IMR-90 (cell line): ENCODE results near the gene SDHD. TPM values are rescaled to one million over a fixed set of nuclear protein-coding genes. Genes with fewer than 3 reads are reported as not detected.

ENCODE experiments used
- ATAC-seq: fragments of 200-7000 bp; cut with Tn5 transposase; 2 replicates; pipeline ENCODE4 v1.9.1; 2020; ENCODE audit warnings: low read depth, mild to moderate bottlenecking, moderate library complexity
- BruUV-seq: library from RNA; stranded (reverse); fragments of 400-500 nt; replicated peaks from 2 replicates; lab custom pipeline; 2021; lab: Mats Ljungman, UMichigan
- CTCF ChIA-PET: fragments of 300-600 bp; formaldehyde crosslinking; extraction: SDS; loops from one replicate; lab custom pipeline; 2021; ENCODE audit warnings: antibody characterized with exemption; lab: Yijun Ruan, JAX
- POLR2A ChIA-PET: fragments of 300-600 bp; sonication (Branson Sonifier 250); formaldehyde crosslinking; loops from one replicate; lab custom pipeline; 2022; ENCODE audit warnings: antibody characterized with exemption; ENCODE audit not compliant: unreplicated experiment; lab: Charles Lee
- DNase-seq: peaks from one replicate; pipeline ENCODE4 v3.0.0; 2013
- H2AFZ ChIP-seq: replicated peaks from 2 replicates; pipeline ENCODE3; 2013; ENCODE audit warnings: low read length, mild to moderate bottlenecking; ENCODE audit not compliant: poor library complexity
- H2AK5ac ChIP-seq: 2 replicates; pipeline ENCODE4 v1.6.1; 2013; ENCODE audit warnings: low read depth, low read length, inconsistent platforms
- H2AK9ac ChIP-seq: replicated peaks from 2 replicates; pipeline ENCODE3; 2013; ENCODE audit warnings: mild to moderate bottlenecking, low read depth, low read length, moderate library complexity; ENCODE audit not compliant: poor library complexity
- H2BK120ac ChIP-seq: 2 replicates; pipeline ENCODE4 v1.6.1; 2013; ENCODE audit warnings: low read depth, low read length, inconsistent platforms
- H2BK15ac ChIP-seq: 3 replicates; pipeline ENCODE4 v1.6.1; 2013; ENCODE audit warnings: low read depth, low read length, inconsistent platforms
- H2BK20ac ChIP-seq: 2 replicates; pipeline ENCODE4 v1.6.1; 2013; ENCODE audit warnings: low read depth, mild to moderate bottlenecking, inconsistent platforms, low read length, moderate library complexity
- H2BK5ac ChIP-seq: 2 replicates; pipeline ENCODE4 v1.6.1; 2013; ENCODE audit warnings: mild to moderate bottlenecking, low read depth, low read length, inconsistent platforms; ENCODE audit not compliant: poor library complexity, severe bottlenecking
- H3K14ac ChIP-seq: replicated peaks from 2 replicates; pipeline ENCODE4 v1.6.1; 2013; ENCODE audit warnings: low read depth, low read length, inconsistent platforms
- H3K18ac ChIP-seq: 2 replicates; pipeline ENCODE4 v1.6.1; 2013; ENCODE audit warnings: low read depth, low read length, control low read depth
- H3K23ac ChIP-seq: 2 replicates; pipeline ENCODE4 v1.6.1; 2013; ENCODE audit warnings: low read depth, low read length, inconsistent platforms
- H3K27ac ChIP-seq: 2 replicates; pipeline ENCODE4 v1.5.1; 2013; ENCODE audit warnings: mild to moderate bottlenecking, control low read depth, low read length; ENCODE audit not compliant: insufficient read depth
- H3K27me3 ChIP-seq: 2 replicates; pipeline ENCODE4 v1.6.1; 2013; ENCODE audit warnings: low read length; ENCODE audit not compliant: control insufficient read depth, insufficient read depth
- H3K36me3 ChIP-seq: 2 replicates; pipeline ENCODE4 v1.6.1; 2013; ENCODE audit warnings: low read length, mixed read lengths; ENCODE audit not compliant: control insufficient read depth, insufficient read depth
- H3K4ac ChIP-seq: 2 replicates; pipeline ENCODE4 v1.6.1; 2013; ENCODE audit warnings: low read depth, low read length, inconsistent platforms
- H3K4me1 ChIP-seq: 2 replicates; pipeline ENCODE4 v1.6.1; 2013; ENCODE audit warnings: low read length, mixed read lengths; ENCODE audit not compliant: control insufficient read depth, insufficient read depth
- H3K4me2 ChIP-seq: 2 replicates; pipeline ENCODE4 v1.6.1; 2013; ENCODE audit warnings: low read depth, mild to moderate bottlenecking, control low read depth, low read length, moderate library complexity
- H3K4me3 ChIP-seq: 2 replicates; pipeline ENCODE4 v1.5.1; 2013; ENCODE audit warnings: low read depth, mild to moderate bottlenecking, control low read depth, low read length, moderate library complexity; ENCODE audit not compliant: insufficient read depth
- H3K56ac ChIP-seq: 2 replicates; pipeline ENCODE4 v1.6.1; 2013; ENCODE audit warnings: low read length, inconsistent platforms; ENCODE audit not compliant: insufficient read depth; ENCODE audit errors: extremely low read depth
- H3K79me1 ChIP-seq, 2 experiments: 2 replicates each; pipeline ENCODE4 v1.6.1; 2013; ENCODE audit warnings: low read length in 2 of 2, inconsistent platforms in 1 of 2, low read depth in 1 of 2
- H3K9ac ChIP-seq: 2 replicates; pipeline ENCODE4 v1.6.1; 2013; ENCODE audit warnings: low read depth, low read length, control low read depth
- H3K9me1 ChIP-seq: 2 replicates; pipeline ENCODE4 v1.6.1; 2013; ENCODE audit warnings: low read length, inconsistent platforms; ENCODE audit not compliant: insufficient read depth
- H3K9me3 ChIP-seq: 2 replicates; pipeline ENCODE4 v1.6.1; 2013; ENCODE audit warnings: low read length; ENCODE audit not compliant: control insufficient read depth, insufficient read depth
- H4K20me1 ChIP-seq: 2 replicates; pipeline ENCODE4 v1.6.1; 2013; ENCODE audit warnings: low read length, inconsistent platforms; ENCODE audit not compliant: insufficient read depth
- H4K5ac ChIP-seq: 2 replicates; pipeline ENCODE4 v1.6.1; 2013; ENCODE audit warnings: mild to moderate bottlenecking, low read depth, low read length, control low read depth
- H4K8ac ChIP-seq, 2 experiments: 2 replicates each; pipeline ENCODE4 v1.6.1; 2013; ENCODE audit warnings: low read depth in 2 of 2, low read length in 2 of 2, control low read depth in 1 of 2, inconsistent platforms in 1 of 2
- H4K91ac ChIP-seq: 2 replicates; pipeline ENCODE4 v1.6.1; 2013; ENCODE audit warnings: low read depth, low read length, inconsistent platforms; ENCODE audit not compliant: insufficient read depth
- CEBPB ChIP-seq: IDR thresholded peaks from 2 replicates; pipeline ENCODE4 v1.6.1; 2012; ENCODE audit warnings: low read depth, low read length, improper control_type of control experiment
- POLR2A ChIP-seq: IDR thresholded peaks from 2 replicates; pipeline ENCODE4 v1.6.1; 2012; ENCODE audit warnings: mild to moderate bottlenecking, low read depth, low read length
- whole genome bisulfite sequencing, 2 experiments: methylation state at CpG; one replicate each; pipeline versions ENCODE4 v1.1.5 to v1.1.7; 2013; ENCODE audit warnings: missing lambda C conversion rate in 2 of 2; ENCODE audit not compliant: insufficient read length in 1 of 2; ENCODE audit errors: extremely low coverage in 2 of 2; 5-methylcytosine and 5-hydroxymethylcytosine counted together
- dilution Hi-C: fragments of 300-500 bp; cut with HindIII; formaldehyde crosslinking; loops from one replicate; pipeline ENCODE4 v1.14.3; 2018; ENCODE audit warnings: low sequenced_read_pairs; ENCODE audit not compliant: unreplicated experiment
- in situ Hi-C: fragments of 300-500 bp; cut with MboI; formaldehyde crosslinking; loops from 3 replicates; pipeline ENCODE4 v1.14.3; 2019; ENCODE audit warnings: low sequenced_read_pairs, inconsistent platforms, mixed read lengths
- intact Hi-C: fragments of 100-400 bp; cut with micrococcal nuclease; formaldehyde crosslinking; loops from 2 replicates; pipeline ENCODE4 v1.10.0; 2022
- polyA plus RNA-seq, 3 experiments: library from polyadenylated mRNA; depleted of rRNA; stranded (reverse); fragments of >200 nt; gene quantifications; 2 replicates each; pipeline ENCODE4 v1.2.3, GENCODE V29; 2012; ENCODE audit warnings: low replicate concordance in 1 of 3
- total RNA-seq: library from RNA; depleted of rRNA; stranded (reverse); fragments of >200 nt; gene quantifications from 2 replicates; pipeline ENCODE4 v1.2.3, GENCODE V29; 2012
- TF ChIP-seq, protein P1 (sequence below): conservative IDR thresholded peaks from 2 replicates; pipeline ENCODE4 v1.5.1; 2012; ENCODE audit warnings: mild to moderate bottlenecking, low read depth, low read length, improper control_type of control experiment

Gene SDHD
- total and polyA plus RNA-seq, 2 of the 4 experiments (the other 2 are of a cell fraction): 83.2 to 166 TPM

DNA sequence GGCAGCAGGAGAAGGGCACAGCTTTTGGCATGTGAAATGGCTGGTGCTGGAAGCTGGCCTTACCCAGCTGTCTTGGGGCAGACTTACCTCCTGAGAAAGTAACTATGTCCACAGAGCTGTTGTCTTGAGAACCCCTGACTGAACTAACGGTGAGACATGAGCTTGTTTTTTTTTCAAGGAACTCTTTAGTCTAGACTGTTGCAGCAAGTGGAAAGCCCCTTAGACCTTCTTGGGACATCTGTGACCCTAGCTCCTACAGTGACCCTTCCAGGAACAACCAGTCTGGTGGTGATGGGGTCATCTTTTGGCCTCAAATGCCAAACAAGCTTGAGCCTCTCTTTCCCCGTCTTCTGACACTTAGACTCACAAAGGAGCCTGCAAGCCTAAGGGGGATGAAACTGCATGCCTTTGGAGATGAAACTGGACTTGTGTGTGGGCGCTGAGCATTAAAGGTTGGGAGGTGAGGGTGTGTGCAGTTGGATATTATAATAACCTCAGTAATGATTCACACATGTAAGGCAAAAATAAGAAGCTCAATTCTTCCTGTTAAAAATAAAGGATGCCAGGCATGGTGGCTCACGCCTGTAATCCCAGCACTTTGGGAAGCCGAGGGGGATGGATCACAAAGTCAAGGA, 35.4 kb downstream of the SDHD start:
- no peak overlapping the region for H4K5ac ChIP-seq
- ChIA-PET POLR2A (interaction anchor here (0.6 kb wide), 1 partner anchor 262 kb away, joined by 4 read pairs; no protein-coding TSS in a partner anchor), CTCF (interaction anchor here (1.0 to 2.9 kb wide), 3 partner anchors 9 to 35 kb away, joined by 3 to 19 read pairs (median 3); no protein-coding TSS in a partner anchor)
- H4K91ac ChIP-seq: no peak overlapping the region; the same call in 1 of the 2 replicates
- no peak overlapping the region for H3K9ac ChIP-seq
- H4K20me1 ChIP-seq: no peaks in the 10 kb centered on the region
- no peak overlapping the region for H3K27ac ChIP-seq
- H3K4me1 ChIP-seq: peaks cover 5% of the 10 kb centered on the region; the same call in 1 of the 2 replicates
- peak overlapping the region; percentile 38; the same call in 1 of the 2 replicates for H2BK120ac ChIP-seq
- H3K9me3 ChIP-seq: no peaks in the 10 kb centered on the region
- peak overlapping the region; percentile 60; the same call in 1 of the 2 replicates for H2BK20ac ChIP-seq
- no TSS peak for BruUV-seq
- no peak overlapping the region for H3K4me2 ChIP-seq
- no peak overlapping the region for H3K23ac ChIP-seq
- H3K9me1 ChIP-seq: no peaks in the 10 kb centered on the region
- H2AK9ac ChIP-seq: no peak overlapping the region
- no peak overlapping the region for H3K56ac ChIP-seq
- H4K8ac ChIP-seq: no peak overlapping the region
- no peak overlapping the region for H2AFZ ChIP-seq
- H2BK15ac ChIP-seq: no peak overlapping the region; the same call in 2 of the 3 replicates
- WGBS, 2 experiments: 83% methylated on average over 1 of the region's 5 CpGs; no CpG with 5 or more reads in 1 of the 2 experiments
- ATAC-seq: no peak
- TF ChIP-seq, protein P1, sequence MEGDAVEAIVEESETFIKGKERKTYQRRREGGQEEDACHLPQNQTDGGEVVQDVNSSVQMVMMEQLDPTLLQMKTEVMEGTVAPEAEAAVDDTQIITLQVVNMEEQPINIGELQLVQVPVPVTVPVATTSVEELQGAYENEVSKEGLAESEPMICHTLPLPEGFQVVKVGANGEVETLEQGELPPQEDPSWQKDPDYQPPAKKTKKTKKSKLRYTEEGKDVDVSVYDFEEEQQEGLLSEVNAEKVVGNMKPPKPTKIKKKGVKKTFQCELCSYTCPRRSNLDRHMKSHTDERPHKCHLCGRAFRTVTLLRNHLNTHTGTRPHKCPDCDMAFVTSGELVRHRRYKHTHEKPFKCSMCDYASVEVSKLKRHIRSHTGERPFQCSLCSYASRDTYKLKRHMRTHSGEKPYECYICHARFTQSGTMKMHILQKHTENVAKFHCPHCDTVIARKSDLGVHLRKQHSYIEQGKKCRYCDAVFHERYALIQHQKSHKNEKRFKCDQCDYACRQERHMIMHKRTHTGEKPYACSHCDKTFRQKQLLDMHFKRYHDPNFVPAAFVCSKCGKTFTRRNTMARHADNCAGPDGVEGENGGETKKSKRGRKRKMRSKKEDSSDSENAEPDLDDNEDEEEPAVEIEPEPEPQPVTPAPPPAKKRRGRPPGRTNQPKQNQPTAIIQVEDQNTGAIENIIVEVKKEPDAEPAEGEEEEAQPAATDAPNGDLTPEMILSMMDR: no peak
- TF ChIP-seq CEBPB (no peak), POLR2A (no peak)
- no peak overlapping the region for H3K4me3 ChIP-seq
- dilution Hi-C loops: no loop called here
- no peak overlapping the region for H2BK5ac ChIP-seq
- intact Hi-C loops: loop anchor here (5.0 kb wide), 1 partner anchor 35 kb away; no protein-coding TSS in a partner anchor
- H3K27me3 ChIP-seq: no peaks in the 10 kb centered on the region
- in situ Hi-C loops: loop anchor here (25.0 kb wide), 1 partner anchor 1165 kb away; no protein-coding TSS in a partner anchor
- no peaks in the 10 kb centered on the region for H3K79me1 ChIP-seq
- H2AK5ac ChIP-seq: peak overlapping the region; percentile 70; the same call in 1 of the 2 replicates
- no peaks in the 10 kb centered on the region for H3K36me3 ChIP-seq
- H3K18ac ChIP-seq: no peak overlapping the region
- no peak overlapping the region; the same call in 1 of the 2 replicates for H3K4ac ChIP-seq
- H3K14ac ChIP-seq: no peak overlapping the region
- DNase-seq: no peak
